ENCODE measurements around the gene FAM209A.
"Not testable (repeated sequence)": the region's sequence is repeated elsewhere in the genome, so short reads cannot be mapped to it uniquely, and the experiment has no call there.

The FAM209A gene, protein sequence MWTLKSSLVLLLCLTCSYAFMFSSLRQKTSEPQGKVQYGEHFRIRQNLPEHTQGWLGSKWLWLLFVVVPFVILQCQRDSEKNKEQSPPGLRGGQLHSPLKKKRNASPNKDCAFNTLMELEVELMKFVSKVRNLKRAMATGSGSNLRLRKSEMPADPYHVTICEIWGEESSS

GRCh38 chr20:56524444-56524843 lies at the start of gene FAM209A:
Gene FAM209A (plus strand): TSS chr20:56524744. CDS start chr20:56524809, 65 bp downstream.
- not testable (repeated sequence) for DNase-seq (ENCODE audit: low read depth in 2 of 2)

DNA sequence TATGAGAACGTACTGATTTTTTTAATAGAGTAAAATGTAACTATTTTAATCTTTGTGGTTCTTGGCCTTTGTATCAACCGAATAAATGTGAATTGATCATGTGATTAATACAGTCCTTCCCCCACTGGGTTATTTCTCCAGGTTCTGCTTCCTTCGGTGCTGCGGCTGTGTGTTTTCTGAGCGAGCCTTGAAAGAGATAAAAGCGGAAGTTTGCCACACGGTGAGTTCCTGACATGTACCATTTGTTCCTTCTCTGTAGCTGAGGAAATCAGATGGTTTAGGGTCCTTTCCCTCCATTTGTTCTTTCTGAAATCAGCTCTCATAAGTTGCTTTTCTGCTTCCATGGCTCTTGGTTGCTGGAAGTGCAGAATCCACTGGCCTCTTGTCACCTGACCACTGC lies 40.6 kb upstream of the FAM209A start:
- no peak for DNase-seq (ENCODE audit: low read depth in 2 of 2)

- no peak for DNase-seq (ENCODE audit: low read depth in 2 of 2)
Observed at GRCh38 chr20:56487216-56487615, 37.3 kb upstream of the FAM209A start.

DNA sequence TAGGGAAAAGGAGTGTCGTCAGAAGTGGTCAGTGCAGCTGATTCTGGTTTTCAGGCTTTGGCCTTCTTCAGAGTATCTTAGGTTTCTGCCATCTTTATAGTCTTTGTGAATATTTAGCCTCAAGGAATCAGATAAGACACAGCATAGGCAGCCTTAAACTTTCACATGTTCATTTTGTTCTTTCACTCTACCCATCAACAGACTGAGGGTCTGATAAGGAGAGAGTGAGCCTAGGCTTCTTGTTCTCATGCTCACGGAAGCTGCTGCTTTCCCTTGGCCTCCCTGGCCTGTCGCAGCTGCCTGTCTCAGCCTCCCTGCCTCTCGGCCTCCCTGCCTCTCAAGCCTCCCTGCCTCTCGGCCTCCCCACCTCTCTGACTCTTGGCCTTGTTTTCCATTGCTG lies 36.0 kb upstream of the FAM209A start:
- DNase-seq (ENCODE audit: low read depth in 2 of 2), result no peak

DNA sequence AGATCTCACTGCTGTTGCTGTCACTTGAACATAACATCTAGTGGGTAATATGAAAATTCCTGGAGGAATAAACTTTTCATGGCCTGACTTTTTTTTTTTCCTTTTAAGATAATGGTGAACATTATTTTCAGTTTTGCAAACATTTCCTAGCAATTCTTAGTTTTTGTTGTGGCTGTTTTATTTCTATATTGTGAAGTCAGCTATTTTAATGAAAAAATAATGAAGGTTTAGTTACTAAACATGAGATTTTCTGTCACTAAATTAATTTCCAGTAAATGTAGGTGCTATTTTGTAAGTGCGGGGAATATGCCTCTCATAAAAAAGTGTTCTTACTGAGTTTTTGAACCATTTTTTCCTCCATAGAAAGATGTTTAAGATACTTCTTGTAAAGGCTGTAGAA lies 23.4 kb upstream of the FAM209A start:
- no peak for DNase-seq (ENCODE audit: low read depth in 2 of 2)

DNA sequence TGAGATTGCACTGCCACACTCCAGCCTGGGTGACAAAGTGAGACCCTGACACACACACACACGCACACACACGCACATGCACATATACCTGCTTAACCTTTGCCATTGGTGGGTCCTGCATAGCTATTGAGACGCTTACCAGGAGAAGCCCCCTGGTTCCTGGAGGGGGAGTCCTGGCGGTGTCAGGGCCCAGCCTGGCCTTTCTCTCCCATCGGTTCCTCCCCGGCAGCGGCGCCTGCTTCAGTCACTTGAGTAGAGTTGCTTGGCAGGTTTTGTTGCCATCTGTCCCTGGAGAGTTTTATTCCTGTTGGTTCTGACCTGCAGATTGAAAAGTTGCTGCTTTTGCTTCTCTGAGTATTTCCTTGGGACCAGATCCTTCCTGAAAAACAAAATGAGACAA lies 20.6 kb upstream of the FAM209A start:
- no peak for DNase-seq (ENCODE audit: low read depth in 2 of 2)

DNA sequence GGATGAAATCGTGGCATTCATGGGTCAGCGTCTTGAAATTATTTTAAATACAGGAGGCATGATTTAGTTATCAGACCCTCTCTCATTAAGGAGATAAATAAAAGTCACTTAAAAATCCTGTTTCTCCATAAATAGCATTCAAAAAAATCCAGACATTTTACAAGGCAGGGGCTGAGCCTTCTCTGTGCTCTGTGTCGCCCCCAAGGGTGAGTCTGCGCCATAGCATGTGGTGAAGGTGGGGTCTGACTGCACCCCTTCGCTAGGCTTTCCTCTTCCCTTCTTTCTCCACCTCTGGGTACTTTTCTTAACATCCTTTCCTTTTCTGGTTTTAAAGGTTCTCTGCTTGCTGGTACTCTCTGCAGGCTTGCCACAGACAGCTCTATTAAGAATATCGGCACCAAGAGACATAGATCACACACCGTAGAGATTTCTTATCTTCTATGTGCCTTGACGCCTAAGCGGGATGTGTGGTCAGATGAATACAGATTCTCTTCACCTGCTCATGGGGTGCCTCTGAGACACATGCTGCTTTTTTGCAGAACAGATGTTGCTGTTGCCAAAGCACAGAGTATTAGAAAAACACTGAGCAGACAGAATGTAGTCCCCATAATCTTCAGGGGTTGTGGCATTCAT lies 20.1 kb upstream of the FAM209A start:
- peak in 1 of 2 donors; percentile 4 for DNase-seq (ENCODE audit: low read depth in 2 of 2)

- no peak for DNase-seq (ENCODE audit: low read depth in 2 of 2)
Observed at GRCh38 chr20:56506103-56506502, 18.4 kb upstream of the FAM209A start.

DNA sequence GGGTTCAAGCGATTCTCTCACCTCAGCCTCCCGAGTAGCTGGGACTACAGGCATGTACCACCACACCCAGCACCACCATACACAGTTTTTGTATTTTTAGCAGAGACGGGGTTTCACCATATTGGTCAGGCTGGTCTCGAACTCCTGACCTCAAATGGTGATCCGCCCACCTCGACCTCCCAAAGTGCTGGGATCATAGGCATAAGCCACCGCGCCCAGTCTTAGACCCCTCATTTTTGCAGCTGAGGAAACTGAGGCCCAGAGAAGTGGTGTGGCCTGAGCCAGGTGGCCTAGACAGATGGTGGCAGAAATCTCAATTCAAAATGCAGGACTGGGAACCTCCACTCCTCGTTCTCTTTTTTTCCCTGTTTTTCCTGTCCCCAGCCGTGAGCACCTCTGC lies 12.6 kb upstream of the FAM209A start:
- no peak for DNase-seq (ENCODE audit: low read depth in 2 of 2)

GRCh38 chr20:56513161-56514150 lies 11.1 kb upstream of the FAM209A start:
- no peak for DNase-seq (ENCODE audit: low read depth in 2 of 2)

GRCh38 chr20:56516631-56517030 lies 7.9 kb upstream of the FAM209A start:
- no peak for DNase-seq (ENCODE audit: low read depth in 2 of 2)

DNA sequence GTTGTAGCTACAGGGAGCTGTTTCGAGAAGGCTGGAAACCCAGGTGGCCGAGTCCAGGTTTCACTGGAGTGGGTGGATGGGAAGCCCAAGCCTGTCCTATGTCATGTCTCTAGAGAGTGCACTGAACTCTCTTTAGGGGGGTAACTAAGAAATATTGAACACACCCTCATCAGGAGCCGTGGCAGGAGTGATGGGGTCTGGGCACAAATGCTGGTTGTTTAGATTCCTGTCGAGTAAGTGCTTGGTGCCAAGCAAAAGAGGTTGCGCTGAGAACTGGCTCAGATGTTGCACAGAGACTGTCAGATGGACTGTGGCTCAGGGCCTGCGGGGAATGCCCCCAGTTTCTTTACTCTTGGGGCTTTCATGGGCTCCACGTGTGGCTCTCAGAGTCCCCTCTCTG lies 7.3 kb upstream of the FAM209A start:
- DNase-seq (ENCODE audit: low read depth in 2 of 2), result no peak

- DNase-seq (ENCODE audit: low read depth in 2 of 2), result no peak
Observed at GRCh38 chr20:56517641-56518040, 6.9 kb upstream of the FAM209A start.

DNA sequence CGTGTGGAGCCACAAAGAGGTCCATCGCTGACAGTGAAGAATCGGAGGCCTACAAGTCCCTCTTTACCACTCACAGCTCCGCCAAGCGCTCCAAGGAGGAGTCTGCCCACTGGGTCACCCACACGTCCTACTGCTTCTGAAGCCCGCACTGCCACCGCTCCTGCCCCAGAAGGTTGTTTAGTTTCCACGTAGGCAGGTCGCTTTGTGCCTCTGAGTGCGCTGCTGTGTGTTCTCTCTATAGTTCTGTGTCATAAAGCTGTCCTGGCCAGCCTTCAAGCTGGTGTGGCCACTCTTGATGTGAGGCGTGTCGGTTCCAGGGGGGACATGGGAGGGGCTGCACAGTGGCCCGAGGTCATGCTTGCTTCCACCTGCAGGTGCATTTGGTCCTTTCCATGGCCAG lies 6.4 kb upstream of the FAM209A start:
- no peak for DNase-seq (ENCODE audit: low read depth in 2 of 2)

GRCh38 chr20:56518721-56519398 lies 5.7 kb upstream of the FAM209A start:
- DNase-seq (ENCODE audit: low read depth in 2 of 2), result no peak

GRCh38 chr20:56519551-56519950 lies 5.0 kb upstream of the FAM209A start:
- no peak for DNase-seq (ENCODE audit: low read depth in 2 of 2)

- no peak for DNase-seq (ENCODE audit: low read depth in 2 of 2)
Observed at GRCh38 chr20:56520180-56520579, 4.4 kb upstream of the FAM209A start.

DNA sequence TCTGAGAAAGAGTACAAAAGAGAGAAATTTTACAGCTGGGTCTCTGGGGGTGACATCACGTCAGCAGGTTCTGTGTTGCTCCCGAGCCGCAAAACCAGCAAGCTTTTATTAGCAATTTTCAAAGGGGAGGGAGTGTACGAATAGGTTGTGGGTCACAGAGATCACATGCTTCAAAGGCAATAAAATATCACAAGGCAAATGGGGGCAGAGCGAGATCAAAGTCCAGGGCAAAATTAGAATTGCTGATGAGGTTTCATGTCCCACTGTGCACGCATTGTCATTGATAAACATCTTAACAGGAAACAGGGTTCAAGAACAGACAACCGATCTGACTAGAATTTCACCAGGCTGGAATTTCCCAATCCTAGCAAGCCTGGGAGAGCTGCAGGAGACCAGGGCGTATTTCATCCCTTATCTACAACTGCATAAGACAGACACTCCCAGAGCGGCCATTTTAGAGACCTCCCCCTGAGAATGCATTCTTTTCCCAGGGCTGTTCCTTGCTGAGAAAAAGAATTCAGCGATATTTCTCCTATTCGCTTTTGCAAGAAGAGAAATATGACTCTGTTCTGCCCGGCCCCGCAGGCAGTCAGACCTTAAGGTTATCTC lies 3.7 kb upstream of the FAM209A start:
- DNase-seq (ENCODE audit: low read depth in 2 of 2), result not testable (repeated sequence)

GRCh38 chr20:56522311-56522710 lies 2.2 kb upstream of the FAM209A start:
- DNase-seq (ENCODE audit: low read depth in 2 of 2), result no peak

DNA sequence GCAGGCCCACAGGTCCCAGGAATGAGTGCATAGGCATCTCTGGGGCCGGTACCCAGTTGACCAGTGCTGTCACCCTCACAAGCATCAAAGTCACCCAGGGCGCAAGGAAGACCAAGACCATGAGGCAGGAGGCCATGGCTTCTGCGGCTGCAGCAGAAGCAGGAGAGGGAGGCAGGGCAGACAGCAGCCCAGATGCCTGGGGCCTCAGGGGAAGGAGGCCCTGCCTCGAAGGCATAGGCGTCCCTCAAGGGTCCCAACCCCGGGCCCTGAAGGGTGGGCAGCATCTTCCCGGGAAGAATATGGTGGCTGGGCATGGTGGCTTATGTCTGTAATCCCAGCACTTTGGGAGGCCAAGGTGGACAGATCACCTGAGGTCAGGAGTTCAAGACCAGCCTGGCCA lies 3.0 kb downstream of the FAM209A start:
- DNase-seq (ENCODE audit: low read depth in 2 of 2), result no peak

GRCh38 chr20:56532946-56533345 lies 8.4 kb downstream of the FAM209A start, which contains the start of gene FAM209B:
Gene FAM209B (plus strand): TSS chr20:56533246. CDS start chr20:56533342, 96 bp downstream.
- DNase-seq (ENCODE audit: low read depth in 2 of 2), result not testable (repeated sequence)
